Aorta (tissue), 5 donors: ENCODE measurements around the gene LRFN5. TPM values are rescaled to one million over a fixed set of nuclear protein-coding genes. Genes with fewer than 3 reads are reported as not detected.

ENCODE experiments used
- ATAC-seq: fragments of 200-7000 bp; cut with Tn5 transposase; one replicate; pipeline ENCODE4 v1.9.1; 2022; ENCODE audit warnings: moderate library complexity; ENCODE audit not compliant: low FRiP score
- DNase-seq, 2 donors: peaks; one replicate each; pipeline ENCODE4 v3.0.0-alpha.2; 2020
- H3K27ac ChIP-seq, 2 donors: one replicate each; pipeline ENCODE4 v1.5.1; 2013; ENCODE audit warnings: low read length in 2 of 2, mild to moderate bottlenecking in 2 of 2, moderate library complexity in 2 of 2, control low read depth in 1 of 2, inconsistent platforms in 1 of 2, low read depth in 1 of 2
- H3K27me3 ChIP-seq, 2 donors: one replicate each; pipeline ENCODE4 v1.6.1; 2013; ENCODE audit warnings: control low read depth in 1 of 2, low read length in 1 of 2, mild to moderate bottlenecking in 1 of 2, moderate library complexity in 1 of 2; ENCODE audit not compliant: insufficient read depth in 2 of 2, control insufficient read depth in 1 of 2
- H3K36me3 ChIP-seq, 2 donors: one replicate each; pipeline ENCODE4 v1.6.1; 2013; ENCODE audit warnings: control low read depth in 1 of 2, low read length in 1 of 2, mild to moderate bottlenecking in 1 of 2; ENCODE audit not compliant: insufficient read depth in 2 of 2, control insufficient read depth in 1 of 2
- H3K4me1 ChIP-seq, 2 donors: one replicate each; pipeline ENCODE4 v1.6.1; 2013; ENCODE audit warnings: low read length in 2 of 2, control low read depth in 1 of 2, mild to moderate bottlenecking in 1 of 2, moderate library complexity in 1 of 2; ENCODE audit not compliant: insufficient read depth in 2 of 2, control insufficient read depth in 1 of 2
- H3K4me3 ChIP-seq, 2 donors: one replicate each; pipeline ENCODE4 v1.5.1; 2013; ENCODE audit warnings: low read length in 2 of 2, control low read depth in 1 of 2, mild to moderate bottlenecking in 1 of 2
- H3K9me3 ChIP-seq: one replicate; pipeline ENCODE4 v1.6.1; 2013; ENCODE audit warnings: mild to moderate bottlenecking, low read length; ENCODE audit not compliant: control insufficient read depth
- WGBS, 2 donors: extraction: QIAGEN DNeasy Blood & Tissue Kit; methylation state at CpG; one replicate each; pipeline ENCODE4 v1.1.7; 2013; 5-methylcytosine and 5-hydroxymethylcytosine counted together
- intact Hi-C, 2 donors: fragments of 100-400 bp; cut with DNase I; formaldehyde crosslinking; loops; one replicate each; pipeline versions ENCODE4 v1.14.2 to v1.15.0; 2022
- polyA plus RNA-seq, 2 donors: library from polyadenylated mRNA; stranded (reverse); fragments of 200-250 nt; gene quantifications; one replicate each; pipeline ENCODE4 v1.2.3, GENCODE V29; 2013
- total RNA-seq, 2 donors: library from RNA; stranded (reverse); fragmentation: NEBNext Ultra II Directional; extraction: Animal tissue kit (Norgen Biotek cat#: 25700); gene quantifications; one replicate each; pipeline ENCODE4 v1.2.1, GENCODE V29; 2021
- donor health status: healthy with polysubstance abuse.
- donor health status: Bipolar disorder and iron deficiency.
- donor health status: DM: no; HTN: no; CAD: no.
- donor health status: DM: no; HTN: no; CAD: no.
- donor health status: DM: yes; HTN: yes; CAD: no.

Gene LRFN5
- total and polyA plus RNA-seq, 4 donors: 0.15 to 5.5 (median 0.94) TPM; not detected in 1

- no peaks in the 10 kb centered on the region for H3K4me1 ChIP-seq
- H3K36me3 ChIP-seq: no peaks in the 10 kb centered on the region
- no peaks in the 10 kb centered on the region for H3K27me3 ChIP-seq
- 63 to 83% methylated on average over 2 of the region's 2 CpGs for WGBS, 2 donors
- DNase-seq (no peak), ATAC-seq (no peak)
- intact Hi-C loops: no loop called here
- no peak overlapping the region for H3K27ac ChIP-seq
- no peak overlapping the region for H3K4me3 ChIP-seq
- H3K9me3 ChIP-seq: no peaks in the 10 kb centered on the region
These were observed 176.7 kb downstream of the LRFN5 start for GRCh38 chr14:41783403-41783802.

GRCh38 chr14:41785696-41786095 lies 179.0 kb downstream of the LRFN5 start:
- Histone ChIP-seq H3K4me1 (no peaks in the 10 kb centered on the region), H3K36me3 (no peaks in the 10 kb centered on the region), H3K27ac (no peak overlapping the region), H3K27me3 (no peaks in the 10 kb centered on the region), H3K4me3 (no peak overlapping the region), H3K9me3 (no peaks in the 10 kb centered on the region)
- DNase-seq (no peak), ATAC-seq (no peak)
- intact Hi-C loops: no loop called here
- WGBS, 2 donors: 70 to 74% methylated on average over 6 of the region's 6 CpGs

GRCh38 chr14:41799817-41800216 lies 193.1 kb downstream of the LRFN5 start:
- Histone ChIP-seq H3K4me3 (no peak overlapping the region), H3K36me3 (no peaks in the 10 kb centered on the region), H3K27me3 (no peaks in the 10 kb centered on the region), H3K27ac (no peak overlapping the region), H3K9me3 (no peaks in the 10 kb centered on the region), H3K4me1 (no peaks in the 10 kb centered on the region)
- ATAC-seq: no peak
- intact Hi-C loops: no loop called here
- 65 to 85% methylated on average over 1 of the region's 1 CpG for WGBS, 2 donors
- DNase-seq: no peak

GRCh38 chr14:41805633-41806032 lies 199.0 kb downstream of the LRFN5 start:
- ATAC-seq: no peak
- H3K36me3 ChIP-seq: no peaks in the 10 kb centered on the region
- intact Hi-C loops: no loop called here
- no peaks in the 10 kb centered on the region for H3K4me1 ChIP-seq
- H3K4me3 ChIP-seq: no peak overlapping the region
- no peak overlapping the region for H3K27ac ChIP-seq
- no peaks in the 10 kb centered on the region for H3K27me3 ChIP-seq
- WGBS, 2 donors: 77 to 82% methylated on average over 5 of the region's 5 CpGs
- H3K9me3 ChIP-seq: no peaks in the 10 kb centered on the region
- no peak for DNase-seq

GRCh38 chr14:41806366-41806975 lies 199.8 kb downstream of the LRFN5 start:
- H3K27me3 ChIP-seq: no peaks in the 10 kb centered on the region
- no peaks in the 10 kb centered on the region for H3K9me3 ChIP-seq
- no peaks in the 10 kb centered on the region for H3K36me3 ChIP-seq
- H3K4me1 ChIP-seq: no peaks in the 10 kb centered on the region
- no peak overlapping the region for H3K27ac ChIP-seq
- WGBS, 2 donors: 72 to 79% methylated on average over 5 of the region's 5 CpGs
- no peak for DNase-seq
- intact Hi-C loops: no loop called here
- no peak overlapping the region for H3K4me3 ChIP-seq
- no peak for ATAC-seq

- WGBS, 2 donors: 90 to 94% methylated on average over 1 of the region's 1 CpG
- ATAC-seq (no peak), DNase-seq (no peak)
- no peak overlapping the region for H3K27ac ChIP-seq
- intact Hi-C loops: no loop called here
- H3K9me3 ChIP-seq: no peaks in the 10 kb centered on the region
- no peaks in the 10 kb centered on the region for H3K36me3 ChIP-seq
- no peaks in the 10 kb centered on the region for H3K4me1 ChIP-seq
- no peak overlapping the region for H3K4me3 ChIP-seq
- no peaks in the 10 kb centered on the region for H3K27me3 ChIP-seq
These were observed 203.7 kb downstream of the LRFN5 start for GRCh38 chr14:41810362-41810761.

GRCh38 chr14:41817626-41818025 lies 210.9 kb downstream of the LRFN5 start:
- H3K27me3 ChIP-seq: no peaks in the 10 kb centered on the region
- intact Hi-C loops: no loop called here
- H3K36me3 ChIP-seq: no peaks in the 10 kb centered on the region
- WGBS, 2 donors: 78 to 89% methylated on average over 1 of the region's 1 CpG
- no peaks in the 10 kb centered on the region for H3K9me3 ChIP-seq
- H3K27ac ChIP-seq: no peak overlapping the region
- no peaks in the 10 kb centered on the region for H3K4me1 ChIP-seq
- no peak for ATAC-seq
- DNase-seq: no peak
- no peak overlapping the region for H3K4me3 ChIP-seq

GRCh38 chr14:41824441-41824840 lies 217.8 kb downstream of the LRFN5 start:
- Histone ChIP-seq H3K4me1 (no peaks in the 10 kb centered on the region), H3K27ac (no peak overlapping the region), H3K4me3 (no peak overlapping the region), H3K36me3 (no peaks in the 10 kb centered on the region), H3K27me3 (no peaks in the 10 kb centered on the region), H3K9me3 (peaks cover 1% of the 10 kb centered on the region)
- intact Hi-C loops: no loop called here
- 88 to 93% methylated on average over 2 of the region's 2 CpGs for WGBS, 2 donors
- ATAC-seq: no peak
- no peak for DNase-seq

- Histone ChIP-seq H3K27ac (no peak overlapping the region), H3K36me3 (no peaks in the 10 kb centered on the region), H3K9me3 (peaks cover 3% of the 10 kb centered on the region), H3K4me1 (no peaks in the 10 kb centered on the region), H3K4me3 (no peak overlapping the region), H3K27me3 (no peaks in the 10 kb centered on the region)
- no peak for DNase-seq
- intact Hi-C loops: no loop called here
- ATAC-seq: no peak
- 67 to 69% methylated on average over 1 of the region's 1 CpG for WGBS, 2 donors
These were observed 218.9 kb downstream of the LRFN5 start for GRCh38 chr14:41825622-41826021.
